Upper lobe of left lung (tissue), 6 donors: Measurements from ENCODE around the gene RIBC2. TPM values are rescaled to one million over a fixed set of nuclear protein-coding genes. Genes with fewer than 3 reads are reported as not detected.
"Not testable (repeated sequence)": the region's sequence is repeated elsewhere in the genome, so short reads cannot be mapped to it uniquely, and the experiment has no call there.

Experiments
- ATAC-seq, 2 donors: fragments of 200-7000 bp; cut with Tn5 transposase; one replicate each; pipeline ENCODE4 v1.9.1; 2022; ENCODE audit warnings: mild to moderate bottlenecking in 2 of 2, moderate library complexity in 2 of 2; ENCODE audit not compliant: low FRiP score in 2 of 2
- DNase-seq, 2 donors: peaks; one replicate each; pipeline ENCODE4 v3.0.0-alpha.2; 2019 to 2020
- H3K27ac ChIP-seq, 4 donors: fragments of 200-600 bp; sonication (generic); one replicate each; pipeline ENCODE4 v1.5.1; 2016 to 2019
- H3K27me3 ChIP-seq, 4 donors: fragments of 200-600 bp; sonication (generic); one replicate each; pipeline ENCODE4 v1.5.1; 2017 to 2019
- H3K36me3 ChIP-seq, 4 donors: fragments of 200-600 bp; sonication (generic); one replicate each; pipeline ENCODE4 v1.5.1; 2016 to 2019
- H3K4me1 ChIP-seq, 4 donors: fragments of 200-600 bp; sonication (generic); one replicate each; pipeline ENCODE4 v1.5.1; 2018 to 2019
- H3K4me3 ChIP-seq, 4 donors: fragments of 200-600 bp; sonication (generic); one replicate each; pipeline ENCODE4 v1.5.1; 2017 to 2019; ENCODE audit warnings: mild to moderate bottlenecking in 2 of 4, moderate library complexity in 1 of 4
- H3K9me3 ChIP-seq, 4 donors: fragments of 200-600 bp; sonication (generic); one replicate each; pipeline ENCODE4 v1.5.1; 2018 to 2019
- CTCF ChIP-seq, 6 experiments: fragments of 450-650 bp in 4 of 6; fragments of 200-600 bp in 2 of 6; sonication (generic) in 2 of 6; IDR thresholded peaks; one replicate each; pipeline ENCODE4 v1.5.1; 2016 to 2019; ENCODE audit warnings: antibody characterized with exemption in 6 of 6
- EP300 ChIP-seq, 4 donors: sonication (generic); formaldehyde crosslinking; IDR thresholded peaks; one replicate each; pipeline ENCODE4 v1.5.1; 2017; ENCODE audit warnings: antibody characterized with exemption in 4 of 4, control low read depth in 2 of 4
- POLR2A ChIP-seq, 4 donors: fragments of 450-650 bp; IDR thresholded peaks; one replicate each; pipeline ENCODE4 v1.5.1; 2016 to 2017; ENCODE audit warnings: antibody characterized with exemption in 4 of 4, mild to moderate bottlenecking in 2 of 4
- POLR2AphosphoS5 ChIP-seq, 2 donors: sonication (generic); formaldehyde crosslinking; IDR thresholded peaks; one replicate each; pipeline ENCODE4 v1.5.1; 2017; ENCODE audit warnings: antibody characterized with exemption in 2 of 2
- WGBS, 2 donors: methylation state at CpG; one replicate each; pipeline ENCODE4 v1.1.5; 2017 to 2018; 5-methylcytosine and 5-hydroxymethylcytosine counted together
- total RNA-seq, 6 donors: library from RNA; depleted of rRNA in 4 of 6; stranded (reverse); fragments of >200 nt in 4 of 6; gene quantifications; one replicate each; pipeline versions ENCODE4 v1.1.0 to v1.2.1, GENCODE V29; 2016 to 2021
- donor health status: DM: no; HTN: no; CAD: no; lungs with moderate emphysema.
- donor health status: DM: no; HTN: yes; CAD: no; lungs with severe emphysema.

RIBC2 gene
- total RNA-seq, result 10 to 100 TPM in 1 of 6 donors, 1 to 10 TPM in 4, not detected in 1; 1.4 to 16.7 (median 3.5) TPM

GRCh38 chr22:45413368-45414211 lies at the start of gene RIBC2, which contains the start of gene SMC1B:
TSS of gene RIBC2 (plus strand) at chr22:45413693. CDS start at chr22:45413887, 194 bp downstream.
TSS of gene SMC1B (minus strand) at chr22:45413599. CDS start at chr22:45413567, 32 bp downstream.
- Histone ChIP-seq H3K4me1 (peaks cover 6 to 18% (median 13%) of the 10 kb centered on the region in 4 donors), H3K4me3 (peak within 1 kb of the TSS; percentile 24 to 57 (median 51)), H3K9me3 (no peaks in the 10 kb centered on the region), H3K27ac (peak within 1 kb of the TSS in 2 of 4 donors; percentile 25 to 35), H3K36me3 (no peaks in the 10 kb centered on the region), H3K27me3 (no peaks in the 10 kb centered on the region)
- WGBS, 2 donors, result 14 to 24% methylated on average over 42 to 67 of the region's 68 CpGs
- DNase-seq (peak; percentile 73 to 92), ATAC-seq (peak; percentile 83 to 95)
- TF ChIP-seq EP300 (IDR thresholded peaks at IDR 0.05) (no peak), POLR2A (IDR thresholded peaks at IDR 0.05) (no peak), POLR2AphosphoS5 (IDR thresholded peaks at IDR 0.05) (peak; percentile 10 to 29), CTCF (IDR thresholded peaks at IDR 0.05) (no peak)

- no peak overlapping the region for H3K27ac ChIP-seq
- no peaks in the 10 kb centered on the region for H3K27me3 ChIP-seq
- DNase-seq (no peak), ATAC-seq (no peak)
- 85 to 93% methylated on average over 3 of the region's 3 CpGs for WGBS, 2 donors
- no peaks in the 10 kb centered on the region for H3K36me3 ChIP-seq
- no peak overlapping the region for H3K4me3 ChIP-seq
- peaks cover 3 to 11% (median 9%) of the 10 kb centered on the region in 4 donors for H3K9me3 ChIP-seq
- no peaks in the 10 kb centered on the region for H3K4me1 ChIP-seq
- TF ChIP-seq POLR2A (IDR thresholded peaks at IDR 0.05) (no peak), CTCF (IDR thresholded peaks at IDR 0.05) (no peak), EP300 (IDR thresholded peaks at IDR 0.05) (no peak), POLR2AphosphoS5 (IDR thresholded peaks at IDR 0.05) (no peak)
Observed at GRCh38 chr22:45366713-45367112, 46.8 kb upstream of the RIBC2 start.

- not testable (repeated sequence) for H3K4me3 ChIP-seq, H3K27me3 ChIP-seq, DNase-seq, H3K9me3 ChIP-seq, H3K36me3 ChIP-seq, ATAC-seq, H3K27ac ChIP-seq, H3K4me1 ChIP-seq
- 86 to 89% methylated on average over 3 of the region's 3 CpGs for WGBS, 2 donors
Observed at GRCh38 chr22:45373592-45373991, 39.9 kb upstream of the RIBC2 start.

GRCh38 chr22:45376009-45376408 lies 37.5 kb upstream of the RIBC2 start:
- H3K4me3 ChIP-seq, result no peak overlapping the region
- H3K27me3 ChIP-seq, result no peaks in the 10 kb centered on the region
- H3K9me3 ChIP-seq, result no peaks in the 10 kb centered on the region
- 75 to 79% methylated on average over 3 of the region's 3 CpGs for WGBS, 2 donors
- no peaks in the 10 kb centered on the region for H3K36me3 ChIP-seq
- TF ChIP-seq CTCF (IDR thresholded peaks at IDR 0.05) (no peak), EP300 (IDR thresholded peaks at IDR 0.05) (no peak), POLR2A (IDR thresholded peaks at IDR 0.05) (no peak), POLR2AphosphoS5 (IDR thresholded peaks at IDR 0.05) (no peak)
- ATAC-seq, result no peak
- no peak overlapping the region for H3K27ac ChIP-seq
- DNase-seq, result no peak
- H3K4me1 ChIP-seq, result peaks cover 0 to 5% (median 0%) of the 10 kb centered on the region in 4 donors

GRCh38 chr22:45376703-45377102 lies 36.8 kb upstream of the RIBC2 start:
- Histone ChIP-seq H3K4me1 (peaks cover 0 to 5% (median 0%) of the 10 kb centered on the region in 4 donors), H3K4me3 (no peak overlapping the region), H3K36me3 (no peaks in the 10 kb centered on the region), H3K27me3 (no peaks in the 10 kb centered on the region), H3K27ac (no peak overlapping the region), H3K9me3 (no peaks in the 10 kb centered on the region)
- DNase-seq (peak in 1 of 2 donors; percentile 26), ATAC-seq (peak in 1 of 2 donors; percentile 49)
- WGBS, 2 donors, result 36 to 63% methylated on average over 1 of the region's 1 CpG
- TF ChIP-seq EP300 (IDR thresholded peaks at IDR 0.05) (no peak), CTCF (IDR thresholded peaks at IDR 0.05) (no peak), POLR2AphosphoS5 (IDR thresholded peaks at IDR 0.05) (no peak), POLR2A (IDR thresholded peaks at IDR 0.05) (no peak)
